Endothelial cell of umbilical vein (primary cell): Measurements from ENCODE around the gene APBA2.

Experiments used
- EZH2 ChIP-seq: IDR thresholded peaks from 2 replicates; pipeline ENCODE4 v1.6.1; 2012; ENCODE audit warnings: borderline replicate concordance, low read depth, mild to moderate bottlenecking, moderate library complexity, low read length, inconsistent platforms; ENCODE audit not compliant: severe bottlenecking
- FOS ChIP-seq: IDR thresholded peaks from 2 replicates; pipeline ENCODE4 v1.6.1; 2011; ENCODE audit warnings: mild to moderate bottlenecking, low read length, moderate library complexity, borderline replicate concordance; ENCODE audit not compliant: insufficient read depth
- GATA2 ChIP-seq: IDR thresholded peaks from 2 replicates; pipeline ENCODE4 v1.7.0; 2011; ENCODE audit warnings: low read depth, mild to moderate bottlenecking, moderate library complexity, mixed read lengths, low read length; ENCODE audit not compliant: insufficient read length, insufficient read depth
- MYC ChIP-seq: IDR thresholded peaks from one replicate; pipeline ENCODE4 v1.6.1; 2011; ENCODE audit warnings: mild to moderate bottlenecking, low read depth, low read length
- POLR2A ChIP-seq: IDR thresholded peaks from 2 replicates; pipeline ENCODE4 v1.6.1; 2012; ENCODE audit warnings: low read depth, mild to moderate bottlenecking, control low read depth, low read length
- POLR2AphosphoS5 ChIP-seq: IDR thresholded peaks from 2 replicates; pipeline ENCODE4 v1.6.1; 2012; ENCODE audit warnings: low read depth, mild to moderate bottlenecking, control low read depth, low read length, moderate library complexity; ENCODE audit not compliant: insufficient read depth
- TF ChIP-seq, protein P1 (sequence below), 2 donors: IDR thresholded peaks; 1 replicate in 1 of 2; 2 replicates in 1 of 2; pipeline ENCODE4 v1.5.1; 2011; ENCODE audit warnings: low read length in 2 of 2, mild to moderate bottlenecking in 2 of 2, moderate library complexity in 2 of 2, control low read depth in 1 of 2, inconsistent platforms in 1 of 2, low read depth in 1 of 2; ENCODE audit not compliant: insufficient read depth in 1 of 2; ENCODE audit errors: extremely low read depth in 1 of 2
- TF ChIP-seq, protein P2 (sequence below): IDR thresholded peaks from 2 replicates; pipeline ENCODE4 v1.6.1; 2011; ENCODE audit not compliant: insufficient read depth, insufficient read length

DNA sequence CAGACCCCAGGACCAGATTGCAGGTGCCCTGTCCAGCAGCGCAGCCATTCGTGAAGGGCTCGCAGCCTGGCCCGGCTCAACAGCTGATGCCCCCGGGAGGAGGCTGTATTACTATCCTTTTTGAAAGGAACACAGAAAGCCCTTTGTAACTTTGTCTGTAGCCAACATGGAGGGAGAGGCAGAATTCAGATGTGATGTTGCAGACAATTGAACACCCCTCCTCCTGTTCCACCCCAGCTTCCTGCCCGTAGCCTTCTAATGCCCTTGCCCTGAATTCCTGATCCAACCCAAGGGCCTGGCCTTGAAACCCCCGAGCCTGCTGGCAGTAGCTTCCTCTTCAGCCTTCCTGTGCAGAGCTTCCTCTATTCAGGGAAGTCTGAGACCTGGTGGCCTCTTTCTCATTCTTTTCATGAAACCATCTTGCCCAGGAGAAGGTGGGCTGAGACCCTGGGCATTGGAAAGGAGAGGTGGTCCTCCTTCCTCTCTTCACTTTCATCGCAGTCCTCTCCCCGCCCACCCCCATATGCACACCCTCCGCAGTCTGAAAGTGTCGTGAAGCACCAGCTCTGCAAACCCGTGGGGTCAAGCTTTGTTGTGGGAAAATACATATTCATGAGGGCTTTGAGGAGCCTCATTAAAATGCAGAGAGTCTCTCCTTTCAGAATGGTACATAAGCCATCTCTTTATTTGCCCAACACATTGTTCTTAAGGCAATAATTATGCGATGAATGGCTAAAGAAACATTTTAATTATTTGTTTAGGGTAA is 109.2 kb downstream of the APBA2 start:
- TF ChIP-seq, protein P1, sequence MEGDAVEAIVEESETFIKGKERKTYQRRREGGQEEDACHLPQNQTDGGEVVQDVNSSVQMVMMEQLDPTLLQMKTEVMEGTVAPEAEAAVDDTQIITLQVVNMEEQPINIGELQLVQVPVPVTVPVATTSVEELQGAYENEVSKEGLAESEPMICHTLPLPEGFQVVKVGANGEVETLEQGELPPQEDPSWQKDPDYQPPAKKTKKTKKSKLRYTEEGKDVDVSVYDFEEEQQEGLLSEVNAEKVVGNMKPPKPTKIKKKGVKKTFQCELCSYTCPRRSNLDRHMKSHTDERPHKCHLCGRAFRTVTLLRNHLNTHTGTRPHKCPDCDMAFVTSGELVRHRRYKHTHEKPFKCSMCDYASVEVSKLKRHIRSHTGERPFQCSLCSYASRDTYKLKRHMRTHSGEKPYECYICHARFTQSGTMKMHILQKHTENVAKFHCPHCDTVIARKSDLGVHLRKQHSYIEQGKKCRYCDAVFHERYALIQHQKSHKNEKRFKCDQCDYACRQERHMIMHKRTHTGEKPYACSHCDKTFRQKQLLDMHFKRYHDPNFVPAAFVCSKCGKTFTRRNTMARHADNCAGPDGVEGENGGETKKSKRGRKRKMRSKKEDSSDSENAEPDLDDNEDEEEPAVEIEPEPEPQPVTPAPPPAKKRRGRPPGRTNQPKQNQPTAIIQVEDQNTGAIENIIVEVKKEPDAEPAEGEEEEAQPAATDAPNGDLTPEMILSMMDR (IDR thresholded peaks at IDR 0.05; ENCODE audit: extremely low read depth in 1 of 2, insufficient read depth in 1 of 2, low read depth in 1 of 2, low read length in 2 of 2) = no peak
- TF ChIP-seq EZH2 (no peak), FOS (no peak), POLR2AphosphoS5 (no peak), POLR2A (no peak), MYC (no peak), GATA2 (no peak)
- TF ChIP-seq, protein P2, sequence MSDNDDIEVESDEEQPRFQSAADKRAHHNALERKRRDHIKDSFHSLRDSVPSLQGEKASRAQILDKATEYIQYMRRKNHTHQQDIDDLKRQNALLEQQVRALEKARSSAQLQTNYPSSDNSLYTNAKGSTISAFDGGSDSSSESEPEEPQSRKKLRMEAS = no peak
